HG03025 (cell line): ENCODE measurements around the gene HSD17B7.

Experiments
- ATAC-seq: cut with Tn5 transposase; IDR thresholded peaks from one replicate; pipeline ENCODE4 v1.9.1; 2021; ENCODE audit warnings: mild to moderate bottlenecking, moderate library complexity; ENCODE audit not compliant: unreplicated experiment, low FRiP score

HSD17B7 gene

DNA sequence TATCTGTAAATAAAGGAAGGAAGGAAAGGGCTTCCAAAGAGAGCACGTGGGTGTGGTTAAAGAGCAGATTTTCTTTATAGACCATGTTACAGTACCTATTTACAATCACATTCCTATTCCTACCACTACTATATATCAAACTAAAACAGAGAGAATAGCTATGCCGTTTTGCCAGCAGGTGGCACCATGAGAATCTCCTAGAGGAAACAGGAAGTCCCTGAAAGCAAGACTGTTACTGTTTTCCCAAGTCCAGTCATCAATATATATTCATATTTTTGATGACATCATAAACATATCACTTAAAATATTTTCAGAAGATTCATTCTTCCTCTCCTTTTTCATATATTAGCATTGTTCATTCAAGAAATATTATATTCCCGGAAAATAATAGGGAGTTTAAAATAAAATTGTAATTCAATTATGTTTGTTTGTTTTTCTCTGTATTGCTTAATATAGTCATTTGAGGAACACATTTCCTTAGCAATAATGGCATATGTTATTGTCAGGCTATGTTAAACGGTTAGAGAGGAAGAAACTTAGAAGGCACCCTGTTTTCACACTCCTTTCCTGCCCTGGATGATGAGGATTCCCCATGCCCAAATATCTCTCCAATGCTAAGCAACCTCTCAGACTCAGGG is 63.9 kb downstream of the HSD17B7 start:
- ATAC-seq: no peak

DNA sequence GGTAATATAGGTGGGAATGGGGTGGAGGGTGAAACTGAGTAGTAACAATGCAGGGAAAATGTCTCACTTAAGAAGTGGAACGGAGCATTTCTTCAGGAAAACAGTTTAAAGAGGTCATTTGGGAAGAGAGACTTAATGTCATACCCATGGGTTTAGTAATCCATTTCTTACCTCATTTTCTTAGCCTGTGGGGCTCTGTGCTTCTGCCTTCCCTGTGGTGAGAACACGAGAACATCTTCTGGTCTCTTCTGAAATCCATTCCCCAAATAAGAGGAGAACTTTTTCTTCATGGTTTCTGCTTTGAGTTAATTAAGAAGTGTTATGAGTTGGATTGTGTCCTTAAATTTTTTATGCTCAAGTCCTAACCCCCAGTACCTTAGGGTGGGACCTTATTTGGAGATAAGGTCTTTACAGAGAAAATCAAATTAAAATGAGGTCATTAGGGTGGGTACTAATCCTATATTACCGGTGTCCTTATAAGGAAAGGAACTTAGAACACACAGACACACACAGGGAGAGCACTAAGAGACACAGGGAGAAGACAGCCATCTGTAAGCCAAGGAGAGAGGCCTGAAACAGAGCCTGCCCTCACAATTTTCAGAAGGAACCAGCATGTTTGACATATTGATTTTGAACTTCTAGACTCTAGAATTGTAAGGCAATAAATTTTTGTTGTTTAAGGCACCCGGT is 65.1 kb downstream of the HSD17B7 start:
- no peak for ATAC-seq

DNA sequence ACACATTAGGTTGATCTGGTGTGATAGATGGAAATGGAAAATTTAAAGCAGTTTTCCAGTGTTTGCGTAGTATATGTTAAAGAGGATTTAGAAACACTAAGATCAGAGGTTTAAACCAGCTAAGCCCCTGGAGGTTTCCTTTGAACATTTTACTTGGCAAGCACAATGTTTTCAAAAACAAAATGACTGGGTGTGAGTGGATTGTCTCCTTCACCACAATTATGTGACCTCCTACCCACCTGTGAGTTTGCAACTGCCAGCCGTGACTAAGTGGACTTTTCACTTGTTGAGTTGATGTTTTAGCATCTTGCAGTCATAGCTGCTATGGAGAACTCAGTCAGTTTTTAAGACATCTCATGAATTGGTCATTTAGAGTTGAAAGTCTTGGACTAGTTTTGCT is 65.8 kb downstream of the HSD17B7 start:
- no peak for ATAC-seq

DNA sequence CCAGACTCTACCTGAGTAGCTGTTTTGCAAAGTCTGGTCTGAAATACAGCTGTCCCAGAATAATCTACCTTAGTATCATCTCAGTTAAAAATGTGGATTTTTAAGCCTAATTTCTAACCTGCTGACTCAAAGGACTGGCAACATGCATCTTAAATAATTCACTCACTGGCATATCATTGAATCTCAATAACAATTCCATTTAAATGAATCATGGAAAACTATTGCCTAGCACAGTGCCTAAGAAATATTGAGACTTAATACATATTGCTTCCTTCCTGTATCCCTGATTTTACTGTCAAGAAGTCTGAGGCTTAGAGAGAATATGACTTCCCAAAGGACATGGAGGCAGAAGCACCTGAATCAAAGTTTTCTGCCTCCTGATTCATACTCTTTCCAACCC is 67.3 kb downstream of the HSD17B7 start:
- no peak for ATAC-seq

DNA sequence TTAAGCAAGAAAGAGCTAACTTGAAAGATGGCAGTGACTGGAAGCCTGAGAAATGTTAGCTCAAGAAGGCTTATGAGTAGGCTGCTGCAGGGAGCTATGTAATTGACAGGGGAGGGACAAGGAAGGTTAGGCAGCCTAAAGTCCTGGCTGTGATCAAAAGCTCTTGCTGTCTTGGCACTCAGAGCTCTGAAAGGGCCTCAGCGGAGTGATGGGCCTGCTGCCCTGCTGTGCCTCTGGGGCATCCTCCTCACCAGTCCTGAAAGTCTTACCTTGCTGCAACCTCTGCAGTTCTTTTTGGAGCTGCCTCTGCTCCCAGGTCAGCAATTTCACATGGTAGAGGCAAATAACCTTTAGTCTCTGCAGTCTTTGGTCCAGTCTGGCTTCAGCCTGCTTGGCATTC is 68.7 kb downstream of the HSD17B7 start:
- no peak for ATAC-seq

DNA sequence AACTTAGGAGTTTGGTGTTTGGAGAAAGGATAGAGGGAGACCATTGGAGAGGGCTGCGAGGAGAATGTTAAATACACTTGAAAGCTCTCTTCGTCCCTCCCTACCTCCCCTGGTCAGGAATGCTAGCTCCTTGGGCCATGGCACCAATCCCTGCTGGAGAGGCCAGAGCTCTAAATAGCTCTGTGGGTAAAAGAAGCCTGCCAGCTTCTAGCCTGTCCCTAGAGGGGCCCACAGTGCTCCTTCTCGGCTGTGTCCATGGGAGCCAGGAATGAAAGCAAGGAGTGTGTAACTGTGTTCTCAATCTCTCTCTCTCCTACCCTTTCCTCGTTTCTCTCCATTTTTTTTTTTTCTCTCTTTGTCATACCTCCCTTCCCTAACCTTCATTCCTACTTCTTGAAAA is 70.6 kb downstream of the HSD17B7 start, which contains the start of gene CCDC190:
Gene CCDC190, minus strand, starts transcription at position 75 of the 400 bp plus-strand sequence. CDS start 1,529 bp downstream, outside the sequence.
- no peak for ATAC-seq

DNA sequence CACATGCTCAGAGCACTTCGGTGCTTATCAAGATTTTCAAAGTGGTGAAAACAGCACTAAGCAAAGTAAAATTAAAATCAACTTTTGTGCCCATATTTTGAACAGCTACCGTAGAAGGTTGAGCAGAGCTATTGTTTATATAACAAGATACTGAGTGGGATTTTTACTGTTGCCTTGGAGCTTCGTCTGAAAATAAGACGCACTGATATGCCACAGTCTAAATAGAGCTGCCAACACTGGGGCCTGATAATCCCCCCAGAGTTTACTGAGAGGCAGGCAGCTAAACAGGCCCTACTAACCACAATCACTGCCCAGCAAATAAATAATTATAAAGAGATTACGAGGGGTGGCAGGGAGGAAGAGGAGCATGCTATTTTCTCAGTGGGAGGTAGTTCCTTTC is 71.1 kb downstream of the HSD17B7 start:
- ATAC-seq: no peak
